ENCODE measurements around the gene BARD1.

The BARD1 gene

DNA sequence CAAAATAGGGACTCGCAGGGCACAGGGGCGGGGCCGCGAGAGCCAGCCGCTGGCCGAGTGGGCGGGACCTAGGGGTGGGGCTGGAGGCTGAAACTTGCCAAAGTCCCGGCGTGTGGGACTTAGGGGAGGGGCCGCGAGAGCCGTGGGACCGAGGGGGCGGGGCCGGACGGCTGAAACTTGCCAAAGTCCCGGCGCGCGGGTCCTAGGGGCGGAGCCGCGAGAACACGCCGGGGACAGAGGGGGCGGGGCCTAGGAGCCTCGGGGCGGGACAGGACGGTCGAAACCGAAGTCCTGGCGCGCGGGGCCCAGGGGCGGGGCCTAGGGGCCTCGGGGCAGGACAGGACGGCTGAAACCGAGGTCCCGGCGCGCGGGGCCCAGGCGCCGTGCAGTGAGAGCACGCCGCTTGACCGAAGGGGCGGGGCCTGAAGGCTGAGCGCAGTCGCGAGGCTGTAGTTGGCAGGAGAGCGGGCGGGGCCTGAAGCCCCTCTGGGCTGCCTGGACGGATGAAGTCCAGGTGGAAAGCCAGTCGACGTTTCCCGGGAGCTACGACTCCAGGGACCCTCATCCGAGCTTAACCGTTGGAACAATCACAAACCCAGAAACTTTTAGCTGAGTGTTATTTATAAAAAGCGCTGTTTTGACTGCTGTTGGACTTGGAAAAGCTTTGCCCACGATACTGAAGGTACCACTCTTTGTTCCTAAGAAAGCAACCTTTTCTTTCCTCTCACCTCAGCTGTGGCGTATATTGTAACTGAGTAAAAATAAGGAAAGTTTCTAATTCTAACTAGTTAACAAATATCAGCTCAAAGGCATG lies 475 bp upstream of the BARD1 start:
- H3K27me3 ChIP-seq: no peaks in the 10 kb centered on the region
- H3K27ac ChIP-seq: peak overlapping the region; percentile 84
- H3K36me3 ChIP-seq: no peaks in the 10 kb centered on the region
- peak overlapping the region; percentile 85 to 95 for H3K4me3 ChIP-seq
- no peaks in the 10 kb centered on the region for H3K9me3 ChIP-seq
- intact Hi-C loops (cut with DNase I; ENCODE audit: low total_unique reads): loop anchor here (5.0 kb wide), 1 partner anchor 1573 kb away; no protein-coding TSS in a partner anchor
- TF ChIP-seq, protein P1, sequence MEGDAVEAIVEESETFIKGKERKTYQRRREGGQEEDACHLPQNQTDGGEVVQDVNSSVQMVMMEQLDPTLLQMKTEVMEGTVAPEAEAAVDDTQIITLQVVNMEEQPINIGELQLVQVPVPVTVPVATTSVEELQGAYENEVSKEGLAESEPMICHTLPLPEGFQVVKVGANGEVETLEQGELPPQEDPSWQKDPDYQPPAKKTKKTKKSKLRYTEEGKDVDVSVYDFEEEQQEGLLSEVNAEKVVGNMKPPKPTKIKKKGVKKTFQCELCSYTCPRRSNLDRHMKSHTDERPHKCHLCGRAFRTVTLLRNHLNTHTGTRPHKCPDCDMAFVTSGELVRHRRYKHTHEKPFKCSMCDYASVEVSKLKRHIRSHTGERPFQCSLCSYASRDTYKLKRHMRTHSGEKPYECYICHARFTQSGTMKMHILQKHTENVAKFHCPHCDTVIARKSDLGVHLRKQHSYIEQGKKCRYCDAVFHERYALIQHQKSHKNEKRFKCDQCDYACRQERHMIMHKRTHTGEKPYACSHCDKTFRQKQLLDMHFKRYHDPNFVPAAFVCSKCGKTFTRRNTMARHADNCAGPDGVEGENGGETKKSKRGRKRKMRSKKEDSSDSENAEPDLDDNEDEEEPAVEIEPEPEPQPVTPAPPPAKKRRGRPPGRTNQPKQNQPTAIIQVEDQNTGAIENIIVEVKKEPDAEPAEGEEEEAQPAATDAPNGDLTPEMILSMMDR (IDR thresholded peaks at IDR 0.05): no peak
- peaks cover 0 to 25% (median 14%) of the 10 kb centered on the region in 4 donors for H3K4me1 ChIP-seq
- DNase-seq: peak; percentile 98 to 100

DNA sequence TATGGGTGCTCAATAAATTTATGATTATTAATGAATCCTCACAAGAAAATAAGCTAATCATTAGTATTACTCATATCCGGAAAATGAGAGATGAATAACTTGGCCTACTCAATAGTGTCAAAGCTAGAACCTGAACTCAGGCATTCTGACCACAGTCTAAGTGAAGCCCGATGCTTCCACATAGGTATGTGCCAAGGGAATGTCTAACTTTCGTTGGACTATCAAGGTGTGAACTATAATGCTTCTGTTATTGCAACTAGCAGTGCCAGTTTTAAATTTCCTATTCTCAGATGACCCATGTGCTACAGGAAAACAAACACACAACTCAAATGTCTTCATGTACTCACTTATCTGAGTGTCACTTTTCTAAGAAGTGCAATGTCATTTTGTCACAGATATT lies 1.8 kb downstream of the BARD1 start:
- Histone ChIP-seq H3K27me3 (no peaks in the 10 kb centered on the region), H3K9me3 (no peaks in the 10 kb centered on the region), H3K4me3 (peak overlapping the region; percentile 85 to 95), H3K27ac (peak overlapping the region; percentile 84), H3K4me1 (peaks cover 0 to 27% (median 17%) of the 10 kb centered on the region in 4 donors), H3K36me3 (no peaks in the 10 kb centered on the region)
- intact Hi-C loops (cut with DNase I; ENCODE audit: low total_unique reads): no loop called here
- DNase-seq: no peak
- TF ChIP-seq, protein P1 (IDR thresholded peaks at IDR 0.05): no peak

DNA sequence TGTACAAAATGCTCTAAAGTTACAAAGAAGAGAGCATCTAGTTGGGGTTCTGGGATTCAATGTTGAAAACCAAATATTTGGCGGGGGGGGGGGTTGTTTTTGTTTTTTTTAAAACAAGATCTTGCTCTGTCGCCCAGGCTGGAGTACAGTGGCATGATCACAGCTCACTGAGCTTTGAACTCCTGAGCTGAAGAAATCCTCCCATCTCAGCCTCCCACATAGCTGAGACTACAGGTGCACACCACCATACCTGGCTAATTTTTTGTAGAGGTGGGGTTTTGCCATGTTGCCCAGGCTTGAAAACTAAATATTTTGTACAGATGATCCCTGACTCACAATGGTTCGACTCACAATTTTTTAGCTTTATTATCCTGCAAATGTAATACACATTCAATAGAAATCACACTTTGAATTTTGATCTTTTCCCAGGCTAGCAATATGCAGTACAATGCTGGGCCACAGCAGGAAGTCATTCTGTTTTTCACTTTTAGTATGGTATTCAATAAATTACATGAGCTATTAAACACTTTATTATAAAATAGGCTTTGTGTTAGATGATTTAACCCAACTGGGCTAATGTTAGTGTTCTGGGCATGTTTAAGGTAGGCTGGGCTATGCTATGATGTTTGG lies 7.6 kb downstream of the BARD1 start:
- Histone ChIP-seq H3K27me3 (no peaks in the 10 kb centered on the region), H3K4me1 (peaks cover 0 to 46% (median 17%) of the 10 kb centered on the region in 4 donors), H3K27ac (no peak overlapping the region), H3K9me3 (no peaks in the 10 kb centered on the region), H3K36me3 (no peaks in the 10 kb centered on the region), H3K4me3 (no peak overlapping the region)
- DNase-seq: no peak
- TF ChIP-seq, protein P1 (IDR thresholded peaks at IDR 0.05): no peak
- intact Hi-C loops (cut with DNase I; ENCODE audit: low total_unique reads): no loop called here

DNA sequence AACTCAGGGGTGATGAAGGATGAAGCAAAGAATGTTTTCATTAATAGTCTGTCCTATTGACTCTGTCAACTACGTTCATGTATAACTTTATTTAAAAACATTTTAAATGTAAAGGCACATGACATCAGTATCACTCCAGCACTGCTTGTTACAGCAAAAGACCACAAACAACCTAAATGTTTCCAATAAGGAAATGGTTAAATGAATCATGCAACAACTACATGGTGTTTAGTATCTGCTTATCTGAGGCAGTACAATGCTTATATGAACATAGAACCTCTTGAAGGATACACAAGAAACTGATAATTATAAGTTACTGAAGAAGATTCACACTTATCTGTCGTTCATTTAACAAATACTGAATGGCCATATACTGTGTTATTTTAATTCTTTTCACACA lies 8.4 kb downstream of the BARD1 start:
- H3K9me3 ChIP-seq: no peaks in the 10 kb centered on the region
- H3K4me3 ChIP-seq: no peak overlapping the region
- no peak overlapping the region for H3K27ac ChIP-seq
- TF ChIP-seq, protein P1 (IDR thresholded peaks at IDR 0.05): no peak
- peaks cover 0 to 43% (median 12%) of the 10 kb centered on the region in 4 donors for H3K4me1 ChIP-seq
- H3K27me3 ChIP-seq: no peaks in the 10 kb centered on the region
- no peaks in the 10 kb centered on the region for H3K36me3 ChIP-seq
- DNase-seq: no peak
- intact Hi-C loops (cut with DNase I; ENCODE audit: low total_unique reads): no loop called here

DNA sequence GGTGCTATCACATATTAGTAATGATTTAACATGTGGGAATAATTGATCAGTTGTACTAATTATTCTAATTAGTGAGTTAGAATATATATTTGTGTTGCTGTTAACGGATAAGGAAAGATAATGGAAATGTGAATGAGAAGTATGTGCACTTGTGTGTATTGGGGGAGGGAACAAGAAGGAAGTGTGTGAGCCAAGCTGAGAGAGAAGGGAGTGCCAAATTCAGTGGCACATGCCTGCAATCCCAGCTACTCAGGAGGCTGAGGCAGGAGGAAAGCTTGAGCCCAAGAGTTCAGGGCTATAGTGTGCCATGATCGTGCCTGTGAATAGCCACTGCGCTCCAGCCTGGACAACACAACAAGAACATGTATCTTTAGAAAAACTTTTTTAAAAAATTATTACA lies 9.3 kb downstream of the BARD1 start:
- H3K36me3 ChIP-seq: no peaks in the 10 kb centered on the region
- DNase-seq: no peak
- no peak overlapping the region for H3K27ac ChIP-seq
- intact Hi-C loops (cut with DNase I; ENCODE audit: low total_unique reads): no loop called here
- H3K9me3 ChIP-seq: no peaks in the 10 kb centered on the region
- H3K4me3 ChIP-seq: no peak overlapping the region
- no peaks in the 10 kb centered on the region for H3K27me3 ChIP-seq
- peaks cover 0 to 34% (median 8%) of the 10 kb centered on the region in 4 donors for H3K4me1 ChIP-seq
- TF ChIP-seq, protein P1 (IDR thresholded peaks at IDR 0.05): no peak
